Measurements from ENCODE around the gene S1PR1.

The S1PR1 gene

DNA sequence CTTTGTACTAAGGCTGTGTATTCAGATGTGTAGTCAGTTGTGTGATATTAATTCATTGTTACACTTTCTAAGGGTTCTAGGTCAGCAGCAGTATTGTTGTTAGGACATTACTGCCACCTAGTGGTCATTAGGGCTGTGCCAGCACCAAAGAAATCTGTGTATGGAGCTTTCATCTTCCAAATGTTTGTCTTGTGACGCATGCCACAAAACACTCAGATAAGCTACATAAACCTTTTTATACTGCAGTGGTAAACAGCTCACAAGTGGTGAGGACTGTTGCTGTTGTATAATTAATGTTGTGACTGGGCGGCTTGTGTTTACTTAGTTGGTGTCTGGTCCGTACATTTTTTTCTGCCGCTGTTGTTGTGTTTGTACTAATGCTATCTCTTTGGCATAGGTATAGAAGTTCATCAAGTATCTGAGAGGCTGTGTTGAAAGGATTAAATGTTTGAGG lies 51.7 kb downstream of the S1PR1 start:
- peaks cover 3% of the 10 kb centered on the region for H3K27me3 Mint-ChIP-seq
- peaks cover 93% of the 10 kb centered on the region for H3K4me1 Mint-ChIP-seq
- H3K9me3 Mint-ChIP-seq: no peaks in the 10 kb centered on the region
- DNase-seq: peak; percentile 63
- H3K27ac Mint-ChIP-seq: no peak overlapping the region
- H3K4me3 Mint-ChIP-seq: no peak overlapping the region
- peaks cover 4% of the 10 kb centered on the region for H3K36me3 Mint-ChIP-seq (ENCODE audit: low read depth)
- peak; percentile 20 for ATAC-seq

DNA sequence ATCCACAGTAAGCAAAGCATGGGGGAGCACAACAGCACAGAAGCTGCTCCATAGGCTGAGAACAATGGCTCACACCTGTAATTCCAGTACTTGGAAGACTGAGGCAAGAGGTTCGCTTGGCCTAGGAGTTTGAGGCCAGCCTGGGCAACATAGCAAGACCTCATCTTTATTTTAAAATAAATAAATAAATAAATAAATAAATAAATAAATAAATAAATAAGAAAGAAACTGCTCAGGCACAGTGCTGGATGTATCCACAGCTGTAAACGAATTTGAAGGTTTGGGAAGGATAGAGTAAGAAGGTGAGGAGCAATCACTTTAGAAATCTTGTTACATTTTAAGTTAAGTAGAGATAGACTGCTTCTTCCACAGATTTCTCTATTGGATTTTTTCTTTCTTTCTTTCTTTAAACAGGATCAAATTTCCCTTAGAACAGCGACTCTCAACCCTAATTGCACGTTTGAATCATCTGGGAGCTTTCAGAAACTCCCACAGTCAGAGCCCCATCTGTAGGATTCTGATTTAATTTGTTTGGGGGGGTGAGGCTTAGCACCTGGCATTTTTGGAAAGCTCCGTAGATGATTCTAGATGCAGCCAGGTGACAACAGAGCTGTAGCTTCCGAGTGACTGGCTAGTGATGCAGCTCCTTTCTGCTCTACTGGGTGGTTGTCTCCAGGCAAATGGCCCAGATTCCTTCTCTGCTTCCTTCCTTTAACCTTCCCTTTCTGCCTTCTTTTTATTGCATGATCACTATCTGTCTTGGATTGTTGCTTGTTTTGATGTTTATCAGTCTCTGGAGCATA lies 53.5 kb downstream of the S1PR1 start:
- DNase-seq (no peak), ATAC-seq (no peak)
- Mint-ChIP-seq H3K9me3 (no peaks in the 10 kb centered on the region), H3K27me3 (peaks cover 7% of the 10 kb centered on the region), H3K36me3 (ENCODE audit: low read depth) (peaks cover 7% of the 10 kb centered on the region), H3K4me1 (peaks cover 90% of the 10 kb centered on the region), H3K27ac (peak overlapping the region; percentile 58), H3K4me3 (peak overlapping the region; percentile 31)
